Measurements from ENCODE around the gene OR52B6.

The OR52B6 gene

DNA sequence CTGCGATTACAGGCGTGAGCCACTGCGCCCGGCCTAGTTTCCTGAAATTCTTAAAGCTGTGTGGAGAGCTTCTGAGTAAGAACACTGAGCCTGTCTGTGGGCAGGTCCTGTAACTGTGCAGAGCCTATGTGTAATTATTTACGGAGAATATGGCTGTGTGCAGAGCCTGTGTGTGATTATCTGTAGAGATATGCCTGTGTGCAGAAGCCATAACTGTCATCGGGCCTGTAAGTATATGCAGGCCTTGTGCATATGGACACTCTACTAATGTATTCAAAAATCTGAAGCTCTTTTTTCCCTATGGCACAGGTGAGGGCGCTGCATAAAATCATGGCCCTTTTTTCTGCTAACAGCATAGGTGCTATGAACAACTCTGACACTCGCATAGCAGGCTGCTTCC lies at the start of gene OR52B6:
Gene OR52B6 (plus strand): TSS at position 301 of the 400 bp plus-strand sequence. CDS start 0 bp downstream, at position 301.
- Histone ChIP-seq H3K36me3 (ENCODE audit: insufficient read depth, low read length) (no peaks in the 10 kb centered on the region), H3K9me3 (ENCODE audit: low read depth, low read length) (no peaks in the 10 kb centered on the region), H3K27ac (no peak within 1 kb of the TSS), H3K9ac (ENCODE audit: insufficient read length) (no peak within 1 kb of the TSS), H3K4me3 (no peak within 1 kb of the TSS)
- TF ChIP-seq POLR2AphosphoS5 (IDR thresholded peaks at IDR 0.05; ENCODE audit: borderline replicate concordance, low read depth, low read length) = no peak
- TF ChIP-seq EZH2 (IDR thresholded peaks at IDR 0.05) = no peak
- TF ChIP-seq FOXP2 (optimal IDR thresholded peaks at IDR 0.05; ENCODE audit: control extremely low read depth, extremely low read length, insufficient read depth) = no peak
- DNase-seq (ENCODE audit: low read depth, low spot score) = no peak

GRCh38 chr11:5531053-5531831 lies 49.4 kb upstream of the OR52B6 start:
- Histone ChIP-seq H3K36me3 (ENCODE audit: insufficient read depth, low read length) (no peaks in the 10 kb centered on the region), H3K27ac (no peak overlapping the region), H3K9ac (ENCODE audit: insufficient read length) (no peak overlapping the region), H3K4me3 (no peak overlapping the region), H3K9me3 (ENCODE audit: low read depth, low read length) (no peaks in the 10 kb centered on the region)
- no peak for DNase-seq (ENCODE audit: low read depth, low spot score)
- no peak for TF ChIP-seq EZH2 (IDR thresholded peaks at IDR 0.05)
- no peak for TF ChIP-seq FOXP2 (optimal IDR thresholded peaks at IDR 0.05; ENCODE audit: control extremely low read depth, extremely low read length, insufficient read depth)
- TF ChIP-seq POLR2AphosphoS5 (IDR thresholded peaks at IDR 0.05; ENCODE audit: borderline replicate concordance, low read depth, low read length) = no peak

- no peak for DNase-seq (ENCODE audit: low read depth, low spot score)
- TF ChIP-seq FOXP2 (optimal IDR thresholded peaks at IDR 0.05; ENCODE audit: control extremely low read depth, extremely low read length, insufficient read depth) (no peak), POLR2AphosphoS5 (IDR thresholded peaks at IDR 0.05; ENCODE audit: borderline replicate concordance, low read depth, low read length) (no peak), EZH2 (IDR thresholded peaks at IDR 0.05) (no peak)
- no peak overlapping the region for H3K9ac ChIP-seq (ENCODE audit: insufficient read length)
- H3K36me3 ChIP-seq (ENCODE audit: insufficient read depth, low read length) = no peaks in the 10 kb centered on the region
- H3K27ac ChIP-seq = no peak overlapping the region
- no peaks in the 10 kb centered on the region for H3K9me3 ChIP-seq (ENCODE audit: low read depth, low read length)
- no peak overlapping the region for H3K4me3 ChIP-seq
Observed at GRCh38 chr11:5534046-5534445, 46.6 kb upstream of the OR52B6 start.

- Histone ChIP-seq H3K4me3 (no peak overlapping the region), H3K36me3 (ENCODE audit: insufficient read depth, low read length) (no peaks in the 10 kb centered on the region), H3K9ac (ENCODE audit: insufficient read length) (no peak overlapping the region), H3K9me3 (ENCODE audit: low read depth, low read length) (no peaks in the 10 kb centered on the region), H3K27ac (no peak overlapping the region)
- no peak for TF ChIP-seq FOXP2 (optimal IDR thresholded peaks at IDR 0.05; ENCODE audit: control extremely low read depth, extremely low read length, insufficient read depth)
- no peak for TF ChIP-seq EZH2 (IDR thresholded peaks at IDR 0.05)
- TF ChIP-seq POLR2AphosphoS5 (IDR thresholded peaks at IDR 0.05; ENCODE audit: borderline replicate concordance, low read depth, low read length) = no peak
- no peak for DNase-seq (ENCODE audit: low read depth, low spot score)
Observed at GRCh38 chr11:5536482-5536881, 44.2 kb upstream of the OR52B6 start.

DNA sequence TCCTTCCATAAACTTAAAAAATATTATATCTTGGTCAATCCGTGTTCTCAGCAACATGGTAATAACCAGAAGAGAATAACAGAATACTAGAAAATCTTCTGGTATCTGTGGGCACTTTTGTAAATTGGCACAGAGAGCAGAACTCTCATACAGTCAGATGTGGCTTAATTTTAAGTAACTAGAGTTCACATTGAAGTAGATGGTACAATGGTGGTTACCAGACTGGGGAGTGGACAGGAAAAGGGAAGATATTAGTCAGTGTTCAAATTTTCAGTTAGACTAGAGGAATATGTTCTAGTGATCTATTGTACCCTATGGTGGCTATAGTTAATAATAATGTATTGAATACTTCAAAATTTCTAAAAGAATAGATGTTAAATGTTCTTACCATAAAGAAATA lies 39.2 kb upstream of the OR52B6 start:
- H3K9me3 ChIP-seq (ENCODE audit: low read depth, low read length) = no peaks in the 10 kb centered on the region
- H3K4me3 ChIP-seq = no peak overlapping the region
- DNase-seq (ENCODE audit: low read depth, low spot score) = no peak
- H3K27ac ChIP-seq = no peak overlapping the region
- no peak overlapping the region for H3K9ac ChIP-seq (ENCODE audit: insufficient read length)
- TF ChIP-seq EZH2 (IDR thresholded peaks at IDR 0.05) (no peak), POLR2AphosphoS5 (IDR thresholded peaks at IDR 0.05; ENCODE audit: borderline replicate concordance, low read depth, low read length) (no peak)
- no peaks in the 10 kb centered on the region for H3K36me3 ChIP-seq (ENCODE audit: insufficient read depth, low read length)

DNA sequence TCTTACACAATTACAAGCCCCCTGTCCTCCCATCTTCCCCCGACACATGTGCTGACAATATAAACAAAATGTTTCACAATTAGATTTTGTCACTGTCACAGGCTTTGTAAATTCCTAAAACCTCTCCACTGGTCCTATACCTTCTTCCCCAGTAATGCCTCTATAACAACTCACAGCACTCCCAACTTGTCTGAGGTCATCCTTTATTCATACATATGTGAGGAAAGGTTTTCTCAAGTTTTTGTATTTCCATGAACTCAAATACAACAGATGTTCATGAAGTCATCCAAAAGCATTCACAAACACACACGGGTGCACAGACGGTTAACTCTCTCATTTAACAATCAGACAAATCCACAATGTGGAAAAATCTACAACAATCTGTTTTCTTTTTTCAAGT lies 34.2 kb upstream of the OR52B6 start:
- Histone ChIP-seq H3K9me3 (ENCODE audit: low read depth, low read length) (no peaks in the 10 kb centered on the region), H3K4me3 (no peak overlapping the region), H3K27ac (no peak overlapping the region), H3K36me3 (ENCODE audit: insufficient read depth, low read length) (no peaks in the 10 kb centered on the region), H3K9ac (ENCODE audit: insufficient read length) (no peak overlapping the region)
- no peak for DNase-seq (ENCODE audit: low read depth, low spot score)
- TF ChIP-seq FOXP2 (optimal IDR thresholded peaks at IDR 0.05; ENCODE audit: control extremely low read depth, extremely low read length, insufficient read depth) (no peak), POLR2AphosphoS5 (IDR thresholded peaks at IDR 0.05; ENCODE audit: borderline replicate concordance, low read depth, low read length) (no peak), EZH2 (IDR thresholded peaks at IDR 0.05) (no peak)

DNA sequence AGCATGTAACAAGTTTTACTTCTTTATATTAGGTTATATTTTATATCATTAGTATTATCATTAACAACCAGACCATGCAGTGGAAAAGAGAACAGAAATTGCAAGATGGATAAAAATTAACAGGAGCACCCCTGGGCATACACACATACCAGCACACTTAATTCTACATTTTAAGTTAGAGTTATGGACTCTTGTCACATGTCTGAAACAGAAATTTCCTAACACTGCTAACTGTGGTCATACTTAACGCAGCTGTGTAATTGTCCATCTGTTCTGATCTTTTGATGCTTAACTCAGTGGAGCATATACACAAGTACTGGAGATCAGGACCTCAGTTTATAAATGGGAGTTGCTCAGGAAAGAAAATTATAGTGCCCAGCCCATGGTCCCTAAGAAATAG lies 32.7 kb upstream of the OR52B6 start:
- Histone ChIP-seq H3K9ac (ENCODE audit: insufficient read length) (no peak overlapping the region), H3K36me3 (ENCODE audit: insufficient read depth, low read length) (no peaks in the 10 kb centered on the region), H3K4me3 (no peak overlapping the region), H3K9me3 (ENCODE audit: low read depth, low read length) (no peaks in the 10 kb centered on the region), H3K27ac (no peak overlapping the region)
- no peak for DNase-seq (ENCODE audit: low read depth, low spot score)
- no peak for TF ChIP-seq EZH2 (IDR thresholded peaks at IDR 0.05)
- TF ChIP-seq POLR2AphosphoS5 (IDR thresholded peaks at IDR 0.05; ENCODE audit: borderline replicate concordance, low read depth, low read length) = no peak

DNA sequence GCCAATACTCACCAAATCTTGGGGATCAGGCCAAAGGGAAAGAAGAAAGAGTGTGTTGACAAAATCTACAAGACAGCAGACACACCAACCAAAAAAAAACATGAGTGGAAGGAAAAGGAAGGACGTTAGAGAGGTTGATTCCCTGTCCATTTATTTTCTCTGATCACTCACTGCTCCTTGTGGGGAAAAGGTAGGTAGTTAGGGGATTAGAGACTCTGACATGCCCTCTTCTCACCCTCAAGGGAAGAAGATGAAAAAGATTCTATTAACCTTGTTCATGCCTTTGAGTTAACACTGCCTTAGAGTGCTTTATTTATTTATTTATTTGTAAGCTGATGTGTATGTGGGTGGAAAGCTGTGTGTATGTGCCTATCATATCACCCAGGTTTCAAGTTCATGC lies 32.2 kb upstream of the OR52B6 start, which contains the start of gene OR52H1:
Gene OR52H1 (minus strand): TSS at position 101 of the 400 bp plus-strand sequence. CDS start 3,035 bp downstream, outside the sequence.
- no peak within 1 kb of the TSS for H3K4me3 ChIP-seq
- no peak within 1 kb of the TSS for H3K9ac ChIP-seq (ENCODE audit: insufficient read length)
- no peaks in the 10 kb centered on the region for H3K36me3 ChIP-seq (ENCODE audit: insufficient read depth, low read length)
- TF ChIP-seq EZH2 (IDR thresholded peaks at IDR 0.05) = no peak
- no peak for TF ChIP-seq POLR2AphosphoS5 (IDR thresholded peaks at IDR 0.05; ENCODE audit: borderline replicate concordance, low read depth, low read length)
- TF ChIP-seq FOXP2 (optimal IDR thresholded peaks at IDR 0.05; ENCODE audit: control extremely low read depth, extremely low read length, insufficient read depth) = no peak
- no peaks in the 10 kb centered on the region for H3K9me3 ChIP-seq (ENCODE audit: low read depth, low read length)
- no peak for DNase-seq (ENCODE audit: low read depth, low spot score)
- no peak within 1 kb of the TSS for H3K27ac ChIP-seq

Measured in SK-N-MC (cell line).